CD4-positive, CD25-positive, alpha-beta regulatory T cell (primary cell): ENCODE results near the gene ISM2. TPM values are rescaled to one million over a fixed set of nuclear protein-coding genes. Genes with fewer than 3 reads are reported as not detected.

Experiments used
- ATAC-seq, 2 donors: fragments of 150-1000 bp; cut with Tn5 transposase; one replicate each; pipeline ENCODE4 v1.10.0; 2021; ENCODE audit warnings: low read depth in 2 of 2, moderate number of reproducible peaks in 2 of 2, moderate library complexity in 1 of 2
- DNase-seq, 3 donors: peaks; one replicate each; pipeline versions ENCODE4 v3.0.0 to v3.0.0-alpha.2; 2012 to 2022; ENCODE audit warnings: mixed read lengths in 1 of 3
- H3K27ac ChIP-seq: one replicate; pipeline ENCODE4 v1.7.0; 2013; ENCODE audit warnings: mild to moderate bottlenecking, low read length; ENCODE audit not compliant: insufficient read depth, poor library complexity, severe bottlenecking
- H3K27me3 ChIP-seq: one replicate; pipeline ENCODE4 v1.7.0; 2013; ENCODE audit warnings: low read length; ENCODE audit not compliant: control insufficient read depth, insufficient read depth
- H3K36me3 ChIP-seq: one replicate; pipeline ENCODE4 v1.7.0; 2013; ENCODE audit warnings: mild to moderate bottlenecking, low read length, moderate library complexity; ENCODE audit not compliant: control insufficient read depth, insufficient read depth
- H3K4me1 ChIP-seq: 2 replicates; pipeline ENCODE4 v1.7.0; 2013; ENCODE audit warnings: mild to moderate bottlenecking, low read length; ENCODE audit not compliant: insufficient read depth, control insufficient read depth, poor library complexity, severe bottlenecking
- H3K4me3 ChIP-seq: one replicate; pipeline ENCODE4 v1.7.0; 2013; ENCODE audit warnings: low read depth, mild to moderate bottlenecking, low read length, moderate library complexity
- H3K9me3 ChIP-seq, 2 experiments: 1 replicate in 1 of 2; 2 replicates in 1 of 2; pipeline ENCODE4 v1.7.0; 2013; ENCODE audit warnings: low read length in 2 of 2, mild to moderate bottlenecking in 1 of 2, moderate library complexity in 1 of 2; ENCODE audit not compliant: control insufficient read depth in 2 of 2
- H3K27ac Mint-ChIP-seq, 3 donors: one replicate each; pipeline ENCODE4 v1.8.0; 2020 to 2022; ENCODE audit warnings: mild to moderate bottlenecking in 3 of 3, mixed read lengths in 3 of 3, moderate library complexity in 2 of 3
- H3K27me3 Mint-ChIP-seq: one replicate; pipeline ENCODE4 v1.8.0; 2022; ENCODE audit warnings: mild to moderate bottlenecking, mixed read lengths
- H3K36me3 Mint-ChIP-seq: one replicate; pipeline ENCODE4 v1.8.0; 2020; ENCODE audit warnings: mixed read lengths
- H3K4me1 Mint-ChIP-seq, 4 donors: one replicate each; pipeline ENCODE4 v1.8.0; 2020 to 2022; ENCODE audit warnings: mixed read lengths in 4 of 4, mild to moderate bottlenecking in 1 of 4
- H3K4me3 Mint-ChIP-seq, 4 donors: one replicate each; pipeline ENCODE4 v1.8.0; 2020 to 2022; ENCODE audit warnings: mild to moderate bottlenecking in 4 of 4, mixed read lengths in 4 of 4, moderate library complexity in 3 of 4
- H3K9me3 Mint-ChIP-seq, 7 donors: one replicate each; pipeline ENCODE4 v1.8.0; 2020 to 2022; ENCODE audit warnings: mixed read lengths in 7 of 7, mild to moderate bottlenecking in 3 of 7, moderate library complexity in 2 of 7
- polyA plus RNA-seq, 4 donors: library from polyadenylated mRNA; unstranded; fragments of 300-500 nt; fragmentation: Illumina TruSeq; gene quantifications; one replicate each; pipeline ENCODE4 v1.2.3, GENCODE V29; 2021
- total RNA-seq: library from RNA; stranded (reverse); gene quantifications from one replicate; pipeline ENCODE4 v1.2.3, GENCODE V29; 2022

The ISM2 gene
- total and polyA plus RNA-seq, 5 donors from 2014 or later: not detected

DNA sequence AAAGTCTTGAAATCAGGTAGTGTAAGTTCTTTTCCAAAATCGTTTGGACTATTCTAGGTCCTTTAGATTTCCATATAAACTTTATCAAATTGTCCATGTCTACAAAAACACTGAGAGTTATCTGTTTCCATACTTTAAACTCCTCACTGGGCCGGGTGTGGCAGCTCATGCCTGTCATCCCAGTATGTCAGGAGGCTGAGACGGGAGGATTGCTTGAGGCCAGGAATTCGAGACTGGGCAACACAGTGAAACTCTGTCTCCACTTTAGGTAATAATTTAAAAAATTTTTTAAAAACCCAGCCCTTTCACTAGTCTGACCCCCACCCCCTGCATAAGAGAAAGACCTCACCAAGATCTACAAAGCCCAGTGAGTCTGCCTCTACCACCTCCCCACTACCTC lies 6.4 kb upstream of the ISM2 start:
- ATAC-seq (no peak), DNase-seq (no peak)
- Mint-ChIP-seq H3K4me3 (no peak overlapping the region), H3K27ac (no peak overlapping the region), H3K4me1 (peaks cover 0 to 5% (median 0%) of the 10 kb centered on the region in 4 donors), H3K36me3 (peaks cover 23% of the 10 kb centered on the region), H3K9me3 (peaks cover 0 to 5% (median 3%) of the 10 kb centered on the region in 7 donors), H3K27me3 (peaks cover 13% of the 10 kb centered on the region)
- Histone ChIP-seq H3K27me3 (no peaks in the 10 kb centered on the region), H3K36me3 (peaks cover 13% of the 10 kb centered on the region), H3K9me3 (peaks cover 3 to 4% of the 10 kb centered on the region in 2 experiments), H3K4me3 (no peak overlapping the region), H3K27ac (no peak overlapping the region), H3K4me1 (no peaks in the 10 kb centered on the region)

- Histone ChIP-seq H3K27me3 (no peaks in the 10 kb centered on the region), H3K27ac (no peak overlapping the region), H3K36me3 (peaks cover 2% of the 10 kb centered on the region), H3K4me1 (peaks cover 9% of the 10 kb centered on the region), H3K4me3 (no peak overlapping the region), H3K9me3 (peaks cover 3 to 4% of the 10 kb centered on the region in 2 experiments)
- Mint-ChIP-seq H3K9me3 (peaks cover 0 to 5% (median 3%) of the 10 kb centered on the region in 7 donors), H3K27ac (no peak overlapping the region), H3K4me1 (peaks cover 0 to 5% (median 2%) of the 10 kb centered on the region in 4 donors), H3K4me3 (no peak overlapping the region), H3K27me3 (peaks cover 23% of the 10 kb centered on the region), H3K36me3 (peaks cover 8% of the 10 kb centered on the region)
- DNase-seq (no peak), ATAC-seq (no peak)
Measured at GRCh38 chr14:77503138-77503537, 4.5 kb upstream of the ISM2 start.

- peaks cover 0 to 5% (median 3%) of the 10 kb centered on the region in 7 donors for H3K9me3 Mint-ChIP-seq
- peak overlapping the region in 1 of 4 donors; percentile 16 for H3K4me3 Mint-ChIP-seq
- no peak for DNase-seq
- H3K9me3 ChIP-seq: peaks cover 3 to 4% of the 10 kb centered on the region in 2 experiments
- ATAC-seq: no peak
- peaks cover 32% of the 10 kb centered on the region for H3K27me3 Mint-ChIP-seq
- H3K4me1 ChIP-seq: peaks cover 13% of the 10 kb centered on the region
- H3K27ac Mint-ChIP-seq: no peak overlapping the region
- peaks cover 4% of the 10 kb centered on the region for H3K36me3 Mint-ChIP-seq
- H3K27me3 ChIP-seq: peaks cover 3% of the 10 kb centered on the region
- H3K36me3 ChIP-seq: no peaks in the 10 kb centered on the region
- no peak overlapping the region for H3K27ac ChIP-seq
- H3K4me1 Mint-ChIP-seq: peaks cover 0 to 7% (median 3%) of the 10 kb centered on the region in 4 donors
- no peak overlapping the region for H3K4me3 ChIP-seq
Measured at GRCh38 chr14:77502109-77502782, 3.6 kb upstream of the ISM2 start.

DNA sequence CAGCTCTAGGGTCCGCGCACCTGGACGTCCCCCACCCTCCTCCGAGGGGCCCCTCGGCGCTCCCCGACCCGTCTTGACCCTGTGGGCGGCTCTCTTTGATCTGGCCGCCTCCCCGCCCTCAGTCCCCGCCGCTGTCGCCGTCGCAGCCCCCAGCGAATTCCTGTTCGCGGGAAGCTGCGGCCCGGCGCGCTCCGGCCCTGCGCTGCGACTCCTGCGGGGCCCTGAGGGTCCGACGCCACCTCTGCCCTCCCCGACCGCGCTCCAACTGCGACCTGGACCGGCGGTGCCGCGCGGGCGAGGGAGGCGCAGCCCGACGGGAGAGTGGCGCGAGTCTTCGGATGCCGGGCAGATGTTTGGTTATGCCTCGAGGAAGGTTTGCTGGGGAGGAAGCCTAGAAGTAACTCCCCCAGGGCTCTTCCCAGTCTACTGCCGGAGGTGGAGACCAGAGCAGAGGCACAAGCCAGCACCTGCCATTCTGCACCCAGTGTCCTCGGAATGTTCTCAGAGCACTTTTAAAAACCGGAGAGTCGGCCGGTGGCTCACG lies 440 bp upstream of the ISM2 start:
- no peak overlapping the region for H3K4me3 ChIP-seq
- Mint-ChIP-seq H3K4me1 (peaks cover 0 to 7% (median 3%) of the 10 kb centered on the region in 4 donors), H3K27me3 (peaks cover 50% of the 10 kb centered on the region), H3K4me3 (peak overlapping the region in 3 of 4 donors; percentile 27 to 41 (median 39)), H3K27ac (no peak overlapping the region), H3K9me3 (peaks cover 0 to 5% (median 3%) of the 10 kb centered on the region in 7 donors), H3K36me3 (no peaks in the 10 kb centered on the region)
- peaks cover 3 to 4% of the 10 kb centered on the region in 2 experiments for H3K9me3 ChIP-seq
- H3K27ac ChIP-seq: no peak overlapping the region
- H3K36me3 ChIP-seq: no peaks in the 10 kb centered on the region
- peaks cover 5% of the 10 kb centered on the region for H3K27me3 ChIP-seq
- H3K4me1 ChIP-seq: peaks cover 13% of the 10 kb centered on the region
- DNase-seq: no peak
- no peak for ATAC-seq

DNA sequence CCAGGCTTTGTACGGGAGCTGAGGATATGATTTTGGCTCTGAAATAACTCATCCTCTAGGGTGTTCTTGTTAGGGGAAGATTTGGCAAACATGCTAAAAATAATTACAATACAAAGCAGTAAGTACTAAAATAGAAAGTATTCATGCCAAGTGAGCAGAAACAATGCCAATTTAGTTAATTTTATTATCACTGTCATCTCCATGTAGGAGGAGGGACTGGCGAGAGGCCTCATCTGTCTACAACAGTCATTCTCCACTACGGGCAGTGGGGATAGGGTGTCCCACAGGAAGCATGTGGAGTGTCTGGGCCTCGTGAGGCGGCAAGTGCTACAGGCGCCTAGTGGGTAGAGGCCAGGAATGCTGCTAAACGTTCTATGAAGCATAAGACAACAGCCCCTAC lies 3.3 kb downstream of the ISM2 start:
- Histone ChIP-seq H3K36me3 (no peaks in the 10 kb centered on the region), H3K27ac (no peak overlapping the region), H3K9me3 (no peaks in the 10 kb centered on the region), H3K27me3 (peaks cover 5% of the 10 kb centered on the region), H3K4me3 (no peak overlapping the region), H3K4me1 (peaks cover 13% of the 10 kb centered on the region)
- H3K9me3 Mint-ChIP-seq: no peaks in the 10 kb centered on the region
- ATAC-seq (no peak), DNase-seq (no peak)
- H3K36me3 Mint-ChIP-seq: no peaks in the 10 kb centered on the region
- H3K27ac Mint-ChIP-seq: no peak overlapping the region
- no peak overlapping the region for H3K4me3 Mint-ChIP-seq
- H3K27me3 Mint-ChIP-seq: peaks cover 49% of the 10 kb centered on the region
- peaks cover 0 to 7% (median under 1%) of the 10 kb centered on the region in 4 donors for H3K4me1 Mint-ChIP-seq

DNA sequence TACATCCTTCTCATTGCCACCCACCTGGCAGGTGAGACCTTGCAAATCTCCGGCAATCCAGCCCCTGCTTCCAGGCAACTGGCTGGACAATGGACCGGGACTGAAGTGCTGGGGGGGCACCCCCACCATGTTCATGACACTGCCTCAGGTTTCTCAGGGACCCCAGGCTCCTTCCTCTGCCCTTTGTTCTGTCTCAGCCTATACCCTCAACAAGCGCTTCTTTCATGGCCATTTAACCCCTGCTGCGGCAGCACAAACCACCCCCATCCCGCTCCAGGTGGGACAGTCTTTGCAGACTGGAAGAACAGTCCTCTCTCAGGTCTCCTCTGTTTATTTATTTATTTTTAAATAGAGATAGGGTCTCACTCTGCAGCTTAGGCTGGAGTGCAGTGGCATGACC lies 7.6 kb downstream of the ISM2 start:
- Mint-ChIP-seq H3K36me3 (no peaks in the 10 kb centered on the region), H3K4me1 (no peaks in the 10 kb centered on the region), H3K27ac (no peak overlapping the region), H3K9me3 (no peaks in the 10 kb centered on the region), H3K4me3 (no peak overlapping the region), H3K27me3 (peaks cover 19% of the 10 kb centered on the region)
- no peak overlapping the region for H3K4me3 ChIP-seq
- no peak for DNase-seq
- no peak overlapping the region for H3K27ac ChIP-seq
- H3K36me3 ChIP-seq: no peaks in the 10 kb centered on the region
- H3K9me3 ChIP-seq: no peaks in the 10 kb centered on the region
- no peaks in the 10 kb centered on the region for H3K27me3 ChIP-seq
- no peaks in the 10 kb centered on the region for H3K4me1 ChIP-seq
- ATAC-seq: no peak

GRCh38 chr14:77490347-77490986 lies 8.1 kb downstream of the ISM2 start:
- Mint-ChIP-seq H3K9me3 (peaks cover 0 to 1% (median 0%) of the 10 kb centered on the region in 7 donors), H3K27me3 (peaks cover 13% of the 10 kb centered on the region), H3K36me3 (no peaks in the 10 kb centered on the region), H3K27ac (no peak overlapping the region), H3K4me3 (no peak overlapping the region), H3K4me1 (no peaks in the 10 kb centered on the region)
- Histone ChIP-seq H3K4me3 (no peak overlapping the region), H3K9me3 (no peaks in the 10 kb centered on the region), H3K4me1 (no peaks in the 10 kb centered on the region), H3K27me3 (no peaks in the 10 kb centered on the region), H3K27ac (no peak overlapping the region), H3K36me3 (no peaks in the 10 kb centered on the region)
- DNase-seq (no peak), ATAC-seq (no peak)
